Breast epithelium (tissue), 3 donors: Measurements from ENCODE around the gene SUMF1.

Experiments
- POLR2AphosphoS5 ChIP-seq, 3 donors: sonication (generic); formaldehyde crosslinking; IDR thresholded peaks; one replicate each; pipeline ENCODE4 v1.6.1; 2017; ENCODE audit warnings: antibody characterized with exemption in 3 of 3
- TF ChIP-seq, protein P1 (sequence below), 3 donors: fragments of 450-650 bp; IDR thresholded peaks; one replicate each; pipeline ENCODE4 v1.5.1; 2016 to 2017; ENCODE audit warnings: antibody characterized with exemption in 3 of 3, mild to moderate bottlenecking in 3 of 3, moderate library complexity in 3 of 3

DNA sequence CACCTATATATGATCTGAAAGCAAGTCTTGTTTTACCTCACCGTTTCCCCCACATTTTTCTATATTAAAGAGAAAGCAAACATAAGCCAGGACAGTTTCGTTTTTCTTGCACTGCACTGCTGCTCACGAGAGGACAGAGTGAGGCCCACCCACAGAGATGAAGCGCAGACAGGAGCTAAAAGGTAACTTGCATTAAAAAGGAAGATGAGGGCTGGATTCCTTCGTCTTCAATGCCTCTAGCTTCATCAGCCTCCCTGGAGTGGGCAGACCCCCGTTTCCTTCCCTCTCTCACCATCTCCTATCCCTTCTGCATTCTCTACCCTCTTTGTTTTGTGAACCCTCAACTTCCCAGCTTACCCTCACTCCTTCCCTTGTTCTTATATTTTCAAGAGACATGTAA, 18.9 kb downstream of the SUMF1 start:
- TF ChIP-seq, protein P1, sequence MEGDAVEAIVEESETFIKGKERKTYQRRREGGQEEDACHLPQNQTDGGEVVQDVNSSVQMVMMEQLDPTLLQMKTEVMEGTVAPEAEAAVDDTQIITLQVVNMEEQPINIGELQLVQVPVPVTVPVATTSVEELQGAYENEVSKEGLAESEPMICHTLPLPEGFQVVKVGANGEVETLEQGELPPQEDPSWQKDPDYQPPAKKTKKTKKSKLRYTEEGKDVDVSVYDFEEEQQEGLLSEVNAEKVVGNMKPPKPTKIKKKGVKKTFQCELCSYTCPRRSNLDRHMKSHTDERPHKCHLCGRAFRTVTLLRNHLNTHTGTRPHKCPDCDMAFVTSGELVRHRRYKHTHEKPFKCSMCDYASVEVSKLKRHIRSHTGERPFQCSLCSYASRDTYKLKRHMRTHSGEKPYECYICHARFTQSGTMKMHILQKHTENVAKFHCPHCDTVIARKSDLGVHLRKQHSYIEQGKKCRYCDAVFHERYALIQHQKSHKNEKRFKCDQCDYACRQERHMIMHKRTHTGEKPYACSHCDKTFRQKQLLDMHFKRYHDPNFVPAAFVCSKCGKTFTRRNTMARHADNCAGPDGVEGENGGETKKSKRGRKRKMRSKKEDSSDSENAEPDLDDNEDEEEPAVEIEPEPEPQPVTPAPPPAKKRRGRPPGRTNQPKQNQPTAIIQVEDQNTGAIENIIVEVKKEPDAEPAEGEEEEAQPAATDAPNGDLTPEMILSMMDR (IDR thresholded peaks at IDR 0.05): no peak
- no peak for TF ChIP-seq POLR2AphosphoS5 (IDR thresholded peaks at IDR 0.05)
